Mononuclear cell (primary cell): ENCODE data around the gene CCN6. TPM values are rescaled to one million over a fixed set of nuclear protein-coding genes. Genes with fewer than 3 reads are reported as not detected.

Source experiments
- H3K27me3 ChIP-seq: 2 replicates; pipeline ENCODE4 v1.6.0; 2011; ENCODE audit warnings: low read length, control low read depth; ENCODE audit not compliant: insufficient read depth
- H3K4me1 ChIP-seq: 2 replicates; pipeline ENCODE4 v1.5.1; 2011; ENCODE audit warnings: mild to moderate bottlenecking, low read length, control low read depth; ENCODE audit not compliant: insufficient read depth
- H3K4me3 ChIP-seq: 2 replicates; pipeline ENCODE4 v1.5.1; 2011; ENCODE audit warnings: mild to moderate bottlenecking, low read length, moderate library complexity
- H3K9me3 ChIP-seq: 2 replicates; pipeline ENCODE4 v1.5.1; 2011; ENCODE audit warnings: low read depth, mild to moderate bottlenecking, control low read depth, low read length
- total RNA-seq: library from RNA; depleted of rRNA; stranded (reverse); fragments of >200 nt; gene quantifications from one replicate; pipeline ENCODE4 v1.2.3, GENCODE V29; 2012

CCN6 gene
- total RNA-seq, 1 donor: not detected

GRCh38 chr6:112106562-112106961, 52.7 kb downstream of the CCN6 start:
- no peaks in the 10 kb centered on the region for H3K9me3 ChIP-seq
- no peak overlapping the region for H3K4me3 ChIP-seq
- no peaks in the 10 kb centered on the region for H3K4me1 ChIP-seq
- H3K27me3 ChIP-seq: no peaks in the 10 kb centered on the region

GRCh38 chr6:112109262-112109661, 55.4 kb downstream of the CCN6 start:
- Histone ChIP-seq H3K27me3 (no peaks in the 10 kb centered on the region), H3K9me3 (no peaks in the 10 kb centered on the region), H3K4me3 (no peak overlapping the region), H3K4me1 (no peaks in the 10 kb centered on the region)

DNA sequence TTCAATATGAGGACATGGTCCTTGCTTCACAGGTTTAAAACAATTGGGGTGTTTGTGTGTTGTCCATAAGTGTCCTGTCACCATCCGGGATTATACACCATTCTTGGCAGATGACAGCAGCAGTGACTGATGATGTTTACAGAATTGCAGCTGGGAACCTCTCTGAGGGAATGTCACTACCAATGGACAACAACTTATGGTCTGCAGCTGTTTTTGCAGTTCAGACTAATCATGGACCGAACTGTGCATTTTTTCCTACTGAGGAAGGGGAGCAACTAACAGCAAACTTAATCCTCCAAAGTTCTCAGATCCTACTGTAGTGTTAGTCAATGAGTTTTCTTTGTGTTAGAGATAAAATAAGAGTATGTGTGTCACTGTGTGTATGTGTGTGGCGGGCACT, 59.5 kb downstream of the CCN6 start:
- H3K9me3 ChIP-seq: no peaks in the 10 kb centered on the region
- H3K4me3 ChIP-seq: no peak overlapping the region
- no peaks in the 10 kb centered on the region for H3K27me3 ChIP-seq
- no peaks in the 10 kb centered on the region for H3K4me1 ChIP-seq

DNA sequence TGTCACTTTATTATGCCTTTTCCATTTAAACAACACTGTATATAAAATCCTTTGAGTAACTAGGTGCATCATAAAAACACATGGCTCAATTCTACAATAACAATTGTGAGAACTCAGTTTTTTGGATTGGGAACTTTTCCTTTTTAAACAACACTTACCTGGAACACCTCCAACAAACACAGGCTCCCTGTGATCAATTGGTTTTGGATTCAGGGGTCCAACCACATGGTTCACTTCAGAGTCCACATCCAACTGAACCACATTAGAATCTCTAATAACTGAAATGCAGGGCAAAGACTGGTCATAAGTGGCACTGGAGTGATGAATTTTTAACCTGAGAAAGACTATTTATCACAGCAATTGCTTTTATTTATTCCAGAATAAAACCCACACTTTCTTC, 60.0 kb downstream of the CCN6 start:
- Histone ChIP-seq H3K9me3 (no peaks in the 10 kb centered on the region), H3K27me3 (no peaks in the 10 kb centered on the region), H3K4me3 (no peak overlapping the region), H3K4me1 (no peaks in the 10 kb centered on the region)

DNA sequence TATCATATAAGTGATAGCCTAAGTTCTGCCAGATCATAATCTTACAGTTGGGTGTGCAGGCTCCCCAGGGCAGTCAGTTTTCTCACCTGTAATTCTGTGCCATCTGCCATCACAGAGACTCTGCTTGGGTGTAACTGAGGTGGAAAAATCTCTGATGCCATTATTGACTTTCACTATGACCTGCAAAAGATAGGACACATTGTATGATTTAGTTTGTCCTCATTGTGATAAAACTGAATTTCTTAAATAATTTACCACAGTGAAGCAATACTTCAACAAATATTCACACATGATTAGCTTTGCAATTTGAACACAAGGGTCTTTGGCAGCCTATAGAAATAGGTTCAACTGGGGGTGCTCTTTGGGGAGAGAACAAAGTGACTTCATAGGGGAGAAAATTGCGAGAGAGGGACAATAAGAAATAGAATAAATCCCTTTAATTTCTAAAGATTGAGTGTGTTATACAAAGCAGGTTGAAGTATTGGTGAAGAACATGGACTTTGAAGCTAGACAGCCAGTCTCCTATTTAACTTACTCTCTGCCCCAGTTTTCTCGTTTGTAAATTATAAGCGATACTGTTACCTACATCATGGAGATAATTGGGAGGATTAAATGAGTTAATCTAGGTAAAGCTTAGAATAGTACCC, 60.8 kb downstream of the CCN6 start:
- H3K4me3 ChIP-seq: no peak overlapping the region
- no peaks in the 10 kb centered on the region for H3K9me3 ChIP-seq
- no peaks in the 10 kb centered on the region for H3K4me1 ChIP-seq
- H3K27me3 ChIP-seq: no peaks in the 10 kb centered on the region

GRCh38 chr6:112116221-112116620, 62.3 kb downstream of the CCN6 start:
- Histone ChIP-seq H3K27me3 (no peaks in the 10 kb centered on the region), H3K4me3 (no peak overlapping the region), H3K4me1 (no peaks in the 10 kb centered on the region), H3K9me3 (no peaks in the 10 kb centered on the region)

GRCh38 chr6:112117554-112117953, 63.6 kb downstream of the CCN6 start:
- Histone ChIP-seq H3K4me1 (no peaks in the 10 kb centered on the region), H3K4me3 (no peak overlapping the region), H3K9me3 (no peaks in the 10 kb centered on the region), H3K27me3 (no peaks in the 10 kb centered on the region)

- Histone ChIP-seq H3K9me3 (no peaks in the 10 kb centered on the region), H3K27me3 (no peaks in the 10 kb centered on the region), H3K4me1 (peaks cover 3% of the 10 kb centered on the region), H3K4me3 (no peak overlapping the region)
Observed at GRCh38 chr6:112118034-112118433, 64.1 kb downstream of the CCN6 start.

Other genes with a start within 250 kb of the CCN6 start
- 207 TPM for gene FYN, start 180.7 kb upstream of the CCN6 start, total RNA-seq
- gene TUBE1, start 33.4 kb downstream of the CCN6 start, total RNA-seq: 35.5 TPM
- 0.21 TPM for gene FAM229B, start 33.5 kb downstream of the CCN6 start, total RNA-seq
- gene LAMA4, start 200.5 kb downstream of the CCN6 start, total RNA-seq: 0.42 TPM